GM08714 (cell line): Measurements from ENCODE around the gene LMTK2.

ENCODE experiments used
- H3K4me3 ChIP-seq: fragments of 200-500 bp; sonication (Bioruptor generic); 2 replicates; pipeline ENCODE4 v1.5.1; 2014; ENCODE audit warnings: mild to moderate bottlenecking, low read length, inconsistent platforms
- ZNF274 ChIP-seq: IDR thresholded peaks from 2 replicates; pipeline ENCODE4 v1.6.1; 2012; ENCODE audit warnings: mild to moderate bottlenecking, low read depth, low read length

LMTK2 gene

DNA sequence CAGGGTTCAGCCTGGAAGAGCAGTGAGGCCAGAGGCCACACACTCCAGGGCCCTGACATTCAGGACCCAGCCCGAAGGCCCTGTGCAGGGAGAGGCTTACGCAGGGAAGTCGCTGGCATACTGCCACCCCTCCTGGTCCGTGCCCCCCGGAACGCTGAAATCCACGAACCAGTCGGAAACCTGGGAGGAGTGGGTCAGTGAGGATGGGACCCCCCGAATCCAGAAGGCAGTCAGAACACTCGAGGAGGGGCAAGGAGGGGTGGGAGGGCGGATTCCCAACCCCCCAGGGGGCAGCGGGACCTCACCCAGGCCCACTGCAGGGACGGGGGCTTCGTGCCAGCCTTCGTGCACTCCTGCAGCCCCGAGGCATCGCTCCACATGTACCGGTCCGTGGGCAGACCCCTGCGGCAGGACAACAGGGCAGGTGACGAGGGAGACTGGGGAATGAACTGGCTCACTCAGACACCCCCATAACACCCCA, 118.1 kb downstream of the LMTK2 start:
- H3K4me3 ChIP-seq: no peak overlapping the region
- TF ChIP-seq ZNF274: no peak

DNA sequence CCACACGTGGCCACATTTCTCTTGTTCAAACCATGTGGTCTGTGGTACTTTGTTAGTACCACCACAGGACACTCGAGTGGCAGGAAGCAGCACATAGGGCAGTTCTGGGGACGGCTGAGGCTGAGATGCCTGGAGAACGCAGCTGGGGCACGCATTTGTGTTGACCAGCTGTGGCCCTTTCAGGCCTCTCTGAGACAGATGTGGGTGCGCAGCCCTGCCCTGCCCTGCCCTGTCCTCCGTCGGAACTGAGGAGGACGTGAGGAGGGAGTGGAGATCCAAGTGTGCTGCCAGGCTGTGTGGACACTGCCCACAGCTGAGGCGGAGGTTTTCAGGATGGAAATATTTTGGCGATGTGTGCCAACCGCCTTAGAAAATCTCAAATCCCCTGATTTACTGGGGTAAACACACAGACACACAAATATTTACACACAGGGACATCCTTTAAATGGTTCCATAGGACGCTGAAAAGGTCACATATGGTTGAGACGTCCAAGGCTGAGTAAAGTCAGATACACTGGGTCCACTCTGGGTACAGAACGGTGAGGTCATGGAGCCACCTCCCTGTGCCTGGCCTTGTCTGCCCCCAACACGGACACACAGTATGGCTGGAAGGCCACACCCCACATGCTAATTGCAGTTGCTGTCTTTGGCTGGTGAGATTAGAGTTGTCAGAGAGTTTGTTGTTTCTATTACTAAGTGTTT, 119.4 kb downstream of the LMTK2 start:
- H3K4me3 ChIP-seq: no peak overlapping the region
- no peak for TF ChIP-seq ZNF274

DNA sequence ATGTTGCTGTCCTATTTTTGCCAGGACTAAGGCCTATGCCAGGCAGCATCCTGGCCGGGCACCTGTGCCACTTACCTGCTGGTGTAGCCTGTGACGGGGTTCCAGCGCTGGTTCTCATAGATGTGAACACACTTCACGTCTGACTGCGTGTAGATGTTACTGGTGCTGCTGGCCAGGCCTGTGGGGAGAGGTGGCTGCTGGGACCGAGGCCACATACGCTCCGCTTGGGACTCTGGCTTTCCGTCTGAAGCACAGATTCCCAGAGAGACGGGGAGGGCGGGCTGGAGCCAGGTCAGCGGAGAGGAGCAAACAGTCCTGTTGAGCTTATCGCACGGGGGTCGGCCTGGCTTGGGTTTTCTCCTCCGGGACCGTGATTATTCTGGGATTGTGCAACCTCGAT, 121.3 kb downstream of the LMTK2 start:
- no peak for TF ChIP-seq ZNF274
- H3K4me3 ChIP-seq: no peak overlapping the region

DNA sequence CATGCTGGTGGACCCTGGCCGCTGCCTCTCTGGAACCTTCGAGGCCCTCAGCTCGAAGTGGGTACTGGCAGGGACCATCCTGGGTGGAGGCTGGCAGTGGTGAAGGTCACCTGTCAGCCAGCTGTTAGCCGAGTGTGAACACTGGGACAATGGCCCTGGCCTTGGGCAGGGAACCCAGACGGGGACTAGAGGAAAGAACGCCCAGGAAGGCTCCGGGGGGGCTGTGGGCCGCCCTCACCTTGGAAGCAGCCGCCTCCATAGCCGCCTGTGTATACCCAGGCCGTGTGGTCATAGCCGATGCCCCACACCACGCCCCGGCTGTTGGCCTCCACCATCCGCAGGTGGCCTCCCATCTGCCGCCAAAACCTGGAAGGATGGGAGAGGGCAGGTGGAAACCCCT, 122.1 kb downstream of the LMTK2 start:
- no peak for TF ChIP-seq ZNF274
- no peak overlapping the region for H3K4me3 ChIP-seq

DNA sequence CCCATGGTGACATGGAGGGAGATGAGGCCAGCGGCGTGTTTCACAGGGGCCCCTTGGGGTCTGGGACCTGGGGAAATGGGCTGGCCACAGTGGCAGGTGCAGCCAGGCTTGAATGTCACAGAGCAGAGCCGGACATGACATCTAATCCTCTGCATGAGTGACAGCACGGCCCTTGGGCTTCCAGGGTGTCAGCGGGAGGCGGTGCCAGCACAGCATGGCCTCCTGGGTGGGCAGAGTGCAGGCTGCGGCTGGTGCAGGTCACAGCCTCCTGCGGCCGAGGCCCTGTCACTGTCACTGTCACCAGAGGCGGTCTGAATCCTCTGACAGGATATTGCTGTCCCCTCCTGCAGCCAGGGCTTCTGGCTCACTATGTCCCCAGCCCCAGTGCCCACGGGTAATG, 122.8 kb downstream of the LMTK2 start:
- TF ChIP-seq ZNF274: no peak
- no peak overlapping the region for H3K4me3 ChIP-seq

DNA sequence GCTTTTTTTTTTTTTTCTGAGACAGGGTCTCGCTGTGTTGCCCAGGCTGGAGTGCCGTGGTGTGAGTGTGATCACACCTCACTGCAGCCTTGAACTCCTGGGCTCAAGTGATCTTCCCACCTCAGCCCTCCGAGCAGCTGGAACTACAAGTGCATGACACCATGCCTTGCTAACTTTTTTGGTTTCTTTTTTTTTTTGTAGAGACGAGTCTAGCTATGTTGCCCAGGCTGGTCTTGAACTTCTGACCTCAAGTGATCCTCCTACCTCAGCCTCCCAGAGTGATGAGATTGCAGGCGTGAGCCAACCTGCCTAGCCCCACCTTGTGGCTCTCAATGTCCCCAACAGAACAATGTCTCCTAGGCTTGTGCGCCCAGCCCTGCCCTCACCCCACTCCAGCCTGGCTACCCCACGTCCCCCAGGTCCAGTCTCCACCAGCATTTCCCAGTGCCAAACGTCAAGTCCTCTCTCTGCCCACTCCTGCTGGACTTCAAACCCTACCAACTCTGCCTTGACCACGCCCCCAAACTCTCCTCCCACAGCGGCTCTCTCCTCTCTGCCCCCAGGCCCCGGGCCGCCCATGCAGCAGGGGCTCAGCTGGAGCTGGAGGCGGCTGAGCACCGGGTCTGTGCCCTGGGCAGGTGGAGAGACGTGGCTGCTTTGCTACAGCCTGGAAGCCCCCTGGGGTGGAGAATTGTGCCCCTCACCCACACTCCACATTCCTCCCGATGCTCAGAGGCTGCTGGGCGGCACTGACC, 123.5 kb downstream of the LMTK2 start:
- no peak overlapping the region for H3K4me3 ChIP-seq
- TF ChIP-seq ZNF274: no peak

DNA sequence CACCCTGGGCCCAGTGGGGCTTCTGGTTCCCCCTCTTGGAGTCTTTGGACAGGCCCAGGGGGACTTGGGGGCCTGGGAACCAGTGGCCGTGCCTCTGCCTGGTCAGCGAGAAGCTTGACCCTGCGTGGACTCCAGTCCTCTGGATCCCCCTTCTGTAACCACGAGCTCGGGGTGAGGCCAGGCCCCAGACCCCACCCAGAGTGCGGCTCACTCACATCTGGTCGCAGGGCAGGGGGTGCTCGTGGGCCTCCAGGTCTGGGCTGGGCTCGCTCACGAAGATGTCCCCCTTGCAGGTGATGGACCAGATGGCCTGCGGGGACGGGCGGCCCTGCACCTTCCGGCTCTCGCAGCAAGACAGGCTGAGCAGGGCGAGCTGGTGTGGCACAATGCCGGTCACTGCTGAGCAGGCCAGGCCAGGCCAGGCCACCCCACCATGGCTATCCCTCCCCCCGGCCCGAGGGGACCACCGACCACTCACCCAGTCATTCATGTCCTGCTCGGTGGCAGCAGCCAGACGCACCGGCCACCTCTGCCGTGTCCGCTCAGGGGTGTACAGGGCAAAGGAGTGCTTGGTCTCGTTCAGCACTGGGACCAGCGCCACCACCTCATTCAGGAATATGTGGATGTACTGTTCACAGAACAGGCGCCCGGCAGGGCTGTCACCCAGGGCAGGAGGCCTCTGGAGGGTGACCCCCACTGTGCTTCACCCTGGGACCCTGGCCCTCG, 124.2 kb downstream of the LMTK2 start:
- H3K4me3 ChIP-seq: no peak overlapping the region
- TF ChIP-seq ZNF274: no peak

DNA sequence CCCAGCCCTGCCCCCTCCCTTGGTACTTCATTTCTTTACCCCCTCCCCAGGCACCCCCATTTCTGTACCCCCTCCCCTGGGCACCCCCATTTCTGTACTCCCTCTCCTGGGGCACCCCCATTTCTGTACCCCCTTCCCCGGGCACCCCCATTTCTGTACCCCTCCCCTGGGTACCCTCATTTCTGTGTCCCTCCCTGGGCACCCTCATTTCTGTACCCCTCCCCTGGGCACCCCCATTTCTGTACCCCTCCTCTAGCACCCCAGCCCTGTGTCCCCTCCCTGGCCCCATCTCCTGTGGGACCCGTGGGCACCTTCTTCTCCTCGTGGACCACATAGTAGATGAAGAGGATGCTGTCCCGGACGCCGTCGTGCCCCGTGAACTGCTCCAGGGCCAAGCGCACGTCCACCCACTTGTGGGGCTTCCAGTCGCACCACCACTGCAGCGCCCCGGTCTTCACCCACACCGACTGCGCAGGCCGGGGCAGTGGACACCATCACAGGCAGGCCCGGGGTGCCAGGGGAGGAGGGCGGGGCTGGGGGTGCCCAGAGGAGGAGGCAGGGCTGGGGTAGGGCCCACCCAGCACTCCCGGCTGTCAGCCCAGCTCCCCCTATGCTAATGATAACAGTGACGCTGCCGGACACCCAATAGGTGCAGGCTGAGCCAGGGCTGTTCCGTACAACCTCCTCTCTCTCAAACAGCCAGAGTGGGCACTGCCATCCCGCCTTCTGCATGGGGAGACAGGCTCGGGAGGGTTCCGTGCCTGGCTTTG, 125.0 kb downstream of the LMTK2 start:
- no peak overlapping the region for H3K4me3 ChIP-seq
- TF ChIP-seq ZNF274: no peak

DNA sequence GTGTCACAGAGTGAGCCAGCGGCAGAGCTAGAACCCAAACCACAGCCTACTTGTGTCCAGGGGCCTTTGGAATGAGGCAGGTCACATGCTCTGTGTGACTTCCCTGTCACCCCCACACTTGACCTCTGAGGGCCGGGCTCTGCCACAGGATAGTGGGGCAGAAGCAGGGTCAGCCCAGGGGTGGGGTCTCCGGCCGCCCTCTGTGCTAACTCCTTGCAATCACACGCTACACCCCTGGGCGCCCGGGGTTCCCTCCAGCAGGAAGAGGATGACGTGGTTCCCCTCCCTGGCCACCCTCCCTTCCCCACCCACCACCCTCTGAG, 125.6 kb downstream of the LMTK2 start:
- TF ChIP-seq ZNF274: no peak
- H3K4me3 ChIP-seq: no peak overlapping the region

DNA sequence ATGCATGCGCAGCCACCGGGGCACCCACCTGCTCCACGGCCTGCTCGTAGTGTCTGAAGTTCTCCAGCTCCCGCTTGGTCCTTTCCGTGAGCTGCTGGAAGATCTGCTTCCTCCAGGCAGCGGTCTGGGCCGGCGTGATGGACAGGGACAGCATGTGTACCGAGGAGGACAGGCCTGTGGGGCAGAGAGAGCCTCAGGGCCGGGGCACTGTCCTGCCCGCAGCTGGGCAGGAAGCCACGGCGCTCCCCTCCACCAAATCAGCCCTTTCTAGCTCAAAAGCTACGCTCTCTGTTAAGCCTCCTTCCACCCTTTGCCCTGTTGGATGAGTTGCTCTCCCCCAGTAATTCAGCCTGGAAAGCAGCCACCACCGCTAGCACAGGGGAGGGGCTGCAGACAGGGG, 126.1 kb downstream of the LMTK2 start:
- no peak overlapping the region for H3K4me3 ChIP-seq
- no peak for TF ChIP-seq ZNF274

DNA sequence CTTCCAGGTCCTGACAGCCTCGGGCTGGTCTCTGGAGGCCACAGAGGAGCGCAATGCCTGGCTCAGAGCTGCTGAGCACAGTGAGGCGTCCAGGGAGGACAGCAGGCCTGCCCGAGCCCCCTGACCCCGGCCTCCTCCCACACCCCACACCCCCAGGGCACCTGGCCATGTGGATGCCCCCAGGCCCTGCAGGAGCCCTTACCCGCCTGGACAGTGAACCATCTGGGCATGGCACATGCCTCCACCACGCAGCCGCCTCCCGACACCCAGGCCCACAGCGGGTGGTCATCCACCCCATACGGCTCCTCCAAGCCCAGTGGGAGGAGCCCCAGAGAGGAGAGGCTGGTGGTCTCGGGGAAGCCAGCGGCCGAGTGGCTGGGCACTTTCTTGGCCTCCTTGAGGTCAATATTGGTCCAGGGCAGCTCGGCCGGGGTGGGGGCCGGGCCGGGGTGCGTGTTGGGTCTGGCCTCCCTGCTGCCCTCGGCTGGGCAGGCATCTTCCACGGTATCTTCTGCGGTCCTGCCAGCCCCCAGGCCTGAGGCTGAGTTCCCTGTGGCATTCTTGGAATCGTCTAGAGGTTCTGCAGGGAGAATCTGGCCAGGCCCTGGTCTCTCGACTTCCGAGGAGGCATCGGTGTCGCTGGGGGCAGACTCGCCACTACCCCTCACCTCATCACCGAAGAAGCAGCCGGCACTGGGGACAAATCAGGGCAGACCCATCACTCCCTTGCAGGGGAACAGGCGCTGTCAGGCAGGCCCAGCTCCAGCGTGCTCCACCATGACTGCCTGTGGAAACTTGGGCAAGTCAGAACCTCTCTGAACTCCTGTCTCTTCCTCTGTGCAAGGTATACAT, 126.8 kb downstream of the LMTK2 start:
- H3K4me3 ChIP-seq: no peak overlapping the region
- TF ChIP-seq ZNF274: no peak

DNA sequence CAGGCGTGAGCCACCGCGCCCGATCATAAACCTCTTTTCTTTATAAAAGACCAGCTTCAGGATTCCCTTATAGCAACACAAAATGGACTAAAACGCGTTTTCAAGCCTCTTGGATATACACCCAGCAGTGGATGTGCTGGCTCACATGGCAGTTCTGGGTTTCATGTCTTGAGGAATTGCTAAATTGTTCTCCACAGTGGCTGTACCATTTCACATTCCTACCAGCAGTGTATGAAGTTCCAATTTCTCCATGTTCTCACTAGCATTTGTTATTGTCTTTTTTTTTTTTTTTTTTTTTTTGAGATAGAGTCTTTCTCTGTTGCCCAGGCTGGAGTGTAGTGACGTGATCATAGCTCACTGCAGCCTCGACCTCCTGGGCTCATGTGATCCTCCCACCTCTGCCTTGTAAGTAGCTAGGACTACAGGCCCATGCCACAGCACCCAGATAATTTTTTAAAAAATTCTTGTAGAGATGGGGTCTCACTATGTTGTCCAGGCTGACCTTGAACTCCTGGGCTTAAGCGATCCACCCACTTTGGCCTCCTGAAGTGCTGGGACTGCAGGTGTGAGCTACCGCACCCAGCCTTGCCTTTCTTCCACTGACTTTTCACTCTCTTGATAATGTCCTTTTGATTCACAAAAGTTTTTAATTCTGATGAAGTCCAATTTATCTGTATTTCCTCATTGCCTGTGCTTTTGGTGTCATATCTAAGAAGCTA, 127.9 kb downstream of the LMTK2 start:
- no peak overlapping the region for H3K4me3 ChIP-seq
- no peak for TF ChIP-seq ZNF274

DNA sequence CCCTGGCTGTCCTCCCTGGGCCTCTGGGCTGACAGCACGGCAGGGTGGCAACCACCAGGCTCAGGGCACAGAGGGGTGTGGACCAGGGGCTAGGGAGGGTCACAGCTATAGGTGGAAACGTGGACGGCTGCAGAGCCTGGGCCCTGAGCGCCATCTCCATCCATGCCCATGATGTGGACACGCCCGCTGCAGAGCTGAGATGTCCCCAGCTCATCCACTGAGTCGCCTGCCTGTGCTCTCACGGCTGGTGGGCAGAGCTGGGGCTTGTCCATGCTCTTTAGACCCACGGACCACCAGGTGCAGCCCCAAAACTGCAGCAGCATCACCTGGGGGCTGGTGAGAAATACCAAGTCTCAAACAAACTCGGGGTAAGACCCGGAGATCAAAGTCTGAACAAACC, 129.2 kb downstream of the LMTK2 start:
- H3K4me3 ChIP-seq: no peak overlapping the region
- no peak for TF ChIP-seq ZNF274
